UCSD-AML1 (cell line): ENCODE data around the gene GDI2.
"Not testable (repeated sequence)": the region's sequence is repeated elsewhere in the genome, so short reads cannot be mapped to it uniquely, and the experiment has no call there.

Experiments
- DNase-seq: peaks from one replicate; lab custom pipeline; 2025; ENCODE audit not compliant: unreplicated experiment; lab: John Stamatoyannopoulos, UW

Gene GDI2

GRCh38 chr10:5788969-5789368, 24.3 kb downstream of the GDI2 start:
- no peak for DNase-seq

GRCh38 chr10:5783300-5783699, 29.9 kb downstream of the GDI2 start:
- no peak for DNase-seq

- no peak for DNase-seq
These were observed 31.1 kb downstream of the GDI2 start for GRCh38 chr10:5782174-5782573.

- no peak for DNase-seq
These were observed 33.5 kb downstream of the GDI2 start for GRCh38 chr10:5779730-5780129.

- not testable (repeated sequence) for DNase-seq
These were observed 35.5 kb downstream of the GDI2 start for GRCh38 chr10:5777758-5778157.

- no peak for DNase-seq
These were observed 36.4 kb downstream of the GDI2 start for GRCh38 chr10:5776881-5777197.

GRCh38 chr10:5776136-5776880, 36.9 kb downstream of the GDI2 start:
- no peak for DNase-seq

GRCh38 chr10:5775685-5776084, 37.5 kb downstream of the GDI2 start:
- DNase-seq: no peak

GRCh38 chr10:5774987-5775620, 38.1 kb downstream of the GDI2 start:
- no peak for DNase-seq

GRCh38 chr10:5766189-5766588, 47.0 kb downstream of the GDI2 start:
- no peak for DNase-seq

GRCh38 chr10:5765617-5766016, 47.6 kb downstream of the GDI2 start:
- DNase-seq: no peak

GRCh38 chr10:5764422-5765297, 48.6 kb downstream of the GDI2 start:
- DNase-seq: no peak

GRCh38 chr10:5762531-5762930, 50.7 kb downstream of the GDI2 start:
- no peak for DNase-seq

- DNase-seq: no peak
These were observed 52.0 kb downstream of the GDI2 start for GRCh38 chr10:5761220-5761619.

- DNase-seq: no peak
These were observed 52.7 kb downstream of the GDI2 start for GRCh38 chr10:5760515-5760914.

GRCh38 chr10:5758927-5759326, 54.3 kb downstream of the GDI2 start:
- no peak for DNase-seq

GRCh38 chr10:5757766-5758517, 55.3 kb downstream of the GDI2 start:
- DNase-seq: no peak

- no peak for DNase-seq
These were observed 60.8 kb downstream of the GDI2 start for GRCh38 chr10:5752301-5752871.

- DNase-seq: no peak
These were observed 61.5 kb downstream of the GDI2 start for GRCh38 chr10:5751601-5752253.

- DNase-seq: no peak
These were observed 64.8 kb downstream of the GDI2 start for GRCh38 chr10:5748394-5748803.
